ENCODE data around the gene USP14.

Gene USP14

DNA sequence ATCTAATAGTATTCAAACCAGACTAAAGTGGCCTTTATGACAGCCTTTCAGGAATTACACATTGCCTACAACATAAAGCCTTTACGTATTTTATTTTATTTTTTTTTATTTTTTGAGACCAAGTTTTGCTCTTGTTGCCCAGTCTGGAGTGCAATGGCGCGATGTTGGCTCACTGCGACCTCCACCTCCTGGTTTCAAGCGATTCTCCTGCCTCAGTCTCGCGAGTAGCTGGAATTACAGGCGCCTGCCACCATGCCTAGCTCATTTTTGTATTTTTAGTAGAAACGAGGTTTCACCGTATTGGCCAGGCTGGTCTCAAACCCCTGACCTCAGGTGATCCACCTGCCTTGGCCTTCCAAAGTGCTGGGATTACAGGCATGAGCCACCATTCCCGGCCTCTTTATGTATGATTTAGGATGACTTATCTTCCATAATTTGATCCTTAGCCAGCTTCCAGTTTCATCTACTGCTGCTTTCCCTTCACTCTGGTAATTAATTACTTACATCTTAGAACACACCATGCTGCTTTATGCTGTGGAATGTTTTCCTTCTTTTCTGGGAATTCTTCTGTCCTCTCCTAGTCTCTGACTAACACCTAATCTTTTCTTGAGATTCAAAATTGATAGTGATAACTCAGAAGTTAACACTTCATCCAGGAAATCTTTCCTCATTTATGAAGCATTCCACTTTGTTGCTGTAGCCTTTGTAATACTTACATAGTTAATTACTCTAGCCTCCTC is 2.6 kb downstream of the USP14 start:
- no peak for DNase-seq

DNA sequence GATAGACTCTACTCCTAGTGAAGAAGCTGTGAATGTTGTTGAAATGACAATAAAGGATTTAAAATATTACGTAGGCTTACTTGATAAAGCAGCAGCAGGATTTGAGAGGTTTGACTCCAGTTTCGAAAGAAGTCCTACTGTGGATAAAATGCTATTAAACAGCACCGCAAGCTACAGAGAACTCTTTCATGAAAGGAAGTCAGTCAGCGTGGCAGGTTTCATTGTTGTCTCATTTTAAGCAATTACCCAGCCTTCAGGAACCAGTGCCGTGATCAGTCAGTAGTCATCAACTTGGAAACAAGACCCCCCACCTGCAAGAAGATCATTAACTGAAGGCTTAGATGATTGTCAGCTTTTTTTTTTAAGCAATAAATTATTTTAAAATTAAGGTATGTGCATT is 14.0 kb downstream of the USP14 start:
- no peak for DNase-seq

DNA sequence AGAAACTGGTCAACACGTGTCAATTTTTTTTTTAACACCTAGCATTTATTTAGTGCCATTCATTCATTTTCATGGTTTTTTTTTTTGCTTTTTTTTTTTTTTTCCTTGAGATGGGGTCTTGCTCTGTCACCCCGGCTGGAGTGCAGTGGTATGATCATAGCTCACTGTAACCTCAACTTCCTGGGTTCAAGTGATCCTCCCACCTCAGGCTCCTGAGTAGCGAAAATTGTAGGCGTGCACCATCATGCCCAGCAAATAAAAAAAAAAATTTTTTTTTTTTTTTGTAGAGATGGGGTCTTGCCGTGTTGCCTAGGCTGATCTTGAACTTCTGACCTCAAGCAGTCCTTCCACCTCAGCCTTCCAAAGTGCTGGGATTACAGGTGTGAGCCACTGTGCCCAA is 21.1 kb downstream of the USP14 start:
- no peak for DNase-seq

DNA sequence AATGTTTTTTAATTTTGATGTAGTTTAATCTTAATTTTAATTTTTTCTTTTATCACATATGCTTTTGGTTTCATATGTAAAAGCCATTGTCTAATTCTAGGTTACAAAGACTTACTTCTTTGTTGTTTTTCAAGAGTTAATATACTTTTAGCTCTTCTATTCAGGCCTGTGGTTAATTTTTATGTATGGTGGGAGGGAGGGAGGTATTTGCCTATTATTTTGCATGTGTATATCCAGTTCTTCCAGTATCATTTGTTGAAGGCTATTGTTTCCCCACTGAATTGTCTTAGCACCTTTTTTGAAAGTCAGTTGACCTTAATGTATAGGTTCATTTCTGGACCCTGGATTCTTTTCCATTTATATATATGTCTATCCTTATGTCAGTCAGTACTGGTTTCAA is 23.4 kb downstream of the USP14 start:
- DNase-seq, result no peak

DNA sequence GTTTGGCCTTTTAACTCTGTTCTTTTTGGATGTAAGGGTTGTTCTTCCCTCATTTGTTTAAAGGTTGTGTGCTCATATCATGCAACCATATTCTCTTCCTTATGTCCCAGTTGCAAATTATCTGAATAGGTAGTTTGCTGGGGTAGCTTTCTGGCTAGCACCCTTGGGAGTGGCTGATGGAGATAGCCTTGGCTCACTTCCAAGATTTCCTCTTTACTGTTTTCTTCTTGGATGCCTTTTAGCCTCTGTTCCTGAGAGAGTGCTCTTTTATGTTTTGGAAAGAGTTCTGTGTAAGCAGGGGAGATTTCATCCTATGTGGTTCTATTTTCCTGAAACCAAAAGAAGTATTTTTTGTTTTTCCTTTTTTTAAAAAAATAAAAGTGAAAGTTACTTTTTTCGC is 25.4 kb downstream of the USP14 start:
- DNase-seq, result peak; percentile 52

DNA sequence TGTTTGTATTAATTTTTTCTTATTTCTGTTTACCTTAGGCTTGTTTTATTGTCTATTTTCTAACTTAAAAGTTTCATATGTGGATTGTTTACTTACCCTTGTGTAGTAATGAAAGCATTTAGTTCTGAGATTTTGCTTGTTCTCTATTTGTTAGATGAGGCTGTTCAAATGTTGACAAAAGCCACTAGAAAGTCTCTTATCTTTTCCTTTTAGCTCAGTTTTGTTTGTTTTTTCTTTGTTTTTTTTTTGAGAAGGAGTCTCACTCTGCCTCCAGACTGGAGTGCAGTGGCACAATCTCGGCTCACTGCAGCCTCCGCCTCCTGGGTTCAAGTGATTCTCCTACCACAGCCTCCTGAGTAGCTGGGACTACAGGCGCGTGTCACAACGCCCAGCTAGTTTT is 30.9 kb downstream of the USP14 start:
- no peak for DNase-seq

DNA sequence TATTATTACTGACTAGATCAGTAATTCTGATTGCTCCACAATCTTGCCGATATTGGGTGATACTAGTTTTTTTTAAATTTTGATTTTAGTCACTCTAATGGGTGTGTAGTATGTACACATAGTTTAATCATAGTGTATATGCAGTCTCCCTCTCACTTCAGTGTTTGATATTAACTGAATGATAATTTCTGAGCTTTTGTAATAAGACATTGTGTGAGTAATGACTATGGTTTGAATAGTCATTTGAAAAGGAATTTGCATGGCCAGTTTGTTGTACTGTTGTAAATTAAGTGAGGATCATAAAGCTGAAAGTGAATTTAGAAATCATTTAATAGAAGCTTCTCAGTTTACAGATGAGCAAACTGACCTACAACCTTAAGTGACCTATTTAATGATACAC is 33.4 kb downstream of the USP14 start:
- DNase-seq, result no peak

DNA sequence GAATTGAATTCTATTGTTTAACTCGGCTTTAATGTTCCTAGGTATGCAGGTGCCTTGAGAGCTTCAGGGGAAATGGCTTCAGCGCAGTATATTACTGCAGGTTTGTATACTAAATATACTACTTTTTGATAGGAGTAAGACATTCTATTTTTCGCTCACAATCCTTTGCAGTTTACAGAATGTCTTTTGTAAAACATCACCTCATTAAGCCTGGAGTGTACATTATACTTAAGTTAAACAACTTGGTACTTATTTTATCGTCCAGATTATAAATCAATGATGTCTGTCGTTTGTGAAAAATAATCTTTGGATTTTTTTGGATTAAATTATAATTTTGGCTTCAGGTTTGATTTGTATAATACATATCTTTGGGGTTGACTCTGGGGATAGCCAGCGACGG is 34.4 kb downstream of the USP14 start:
- DNase-seq, result no peak

DNA sequence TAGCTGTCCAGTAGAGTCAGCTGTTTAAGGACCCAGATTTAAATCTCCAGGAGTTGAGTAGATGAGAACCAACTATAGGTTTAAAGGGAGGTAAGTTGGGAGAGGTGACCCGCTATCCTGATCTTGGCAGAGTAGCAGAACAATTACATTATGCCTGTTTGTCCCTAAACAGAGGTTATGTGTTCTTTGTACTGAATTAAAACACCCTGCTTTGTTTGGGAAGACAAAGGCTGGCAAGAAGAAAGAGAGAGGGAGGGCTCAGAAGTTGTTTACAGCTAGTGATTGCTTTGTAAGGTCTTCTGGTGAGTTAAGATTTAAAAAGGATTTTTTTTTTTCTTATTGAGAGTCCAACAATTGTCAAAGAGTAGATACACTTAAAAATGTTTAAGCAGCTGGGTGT is 37.3 kb downstream of the USP14 start:
- no peak for DNase-seq

DNA sequence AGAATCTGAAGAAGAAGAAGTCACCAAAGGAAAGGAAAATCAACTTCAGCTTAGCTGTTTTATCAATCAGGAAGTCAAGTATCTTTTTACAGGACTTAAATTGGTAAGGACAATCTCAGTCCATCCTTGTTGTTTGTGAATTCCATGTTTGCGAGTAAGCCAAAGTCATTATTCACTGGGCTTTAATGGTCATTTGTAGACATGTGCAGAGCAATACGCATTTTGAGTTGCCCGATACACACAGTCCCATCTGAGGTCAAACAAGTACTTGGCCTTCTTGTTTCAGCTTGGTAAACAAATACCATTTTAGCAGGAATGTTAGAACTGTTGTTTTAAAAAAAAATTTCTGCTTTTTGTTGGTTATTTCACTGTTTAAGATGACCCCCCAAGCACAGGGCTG is 40.9 kb downstream of the USP14 start:
- DNase-seq, result no peak

DNA sequence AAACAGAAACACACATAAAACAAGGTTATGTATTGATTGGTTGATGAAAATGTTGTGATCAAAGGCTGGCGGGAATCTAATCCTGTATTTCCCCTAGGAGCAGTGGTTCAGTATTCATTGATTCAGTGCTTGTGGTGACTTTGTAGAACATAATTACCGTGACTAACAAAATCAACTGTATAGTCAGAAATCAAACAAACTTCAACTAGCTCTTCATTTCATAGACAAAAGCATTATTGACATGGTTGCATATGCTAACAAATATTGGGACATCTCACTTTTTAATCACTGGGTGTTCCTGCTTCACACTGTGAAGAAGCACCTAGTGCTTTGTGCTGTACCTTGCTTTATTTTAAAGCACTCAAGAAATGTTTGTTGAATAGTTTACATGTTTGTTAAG is 41.4 kb downstream of the USP14 start:
- no peak for DNase-seq

DNA sequence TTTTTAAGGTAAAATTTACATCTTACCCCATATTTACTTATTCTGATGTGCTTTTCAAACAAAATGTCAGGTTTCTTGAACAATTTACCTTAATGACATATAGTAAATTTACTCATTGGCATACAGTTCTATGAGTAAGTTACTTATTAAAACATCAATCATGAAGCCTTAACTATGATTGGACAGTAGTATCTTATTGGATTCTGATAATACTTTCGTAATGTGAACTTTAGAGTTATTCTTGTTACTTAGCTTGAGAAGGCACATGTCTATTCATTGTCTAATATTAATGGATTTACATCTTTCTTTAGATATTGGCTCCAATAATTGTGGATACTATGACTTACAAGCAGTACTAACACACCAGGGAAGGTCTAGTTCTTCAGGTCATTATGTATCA is 51.7 kb downstream of the USP14 start:
- DNase-seq, result no peak

DNA sequence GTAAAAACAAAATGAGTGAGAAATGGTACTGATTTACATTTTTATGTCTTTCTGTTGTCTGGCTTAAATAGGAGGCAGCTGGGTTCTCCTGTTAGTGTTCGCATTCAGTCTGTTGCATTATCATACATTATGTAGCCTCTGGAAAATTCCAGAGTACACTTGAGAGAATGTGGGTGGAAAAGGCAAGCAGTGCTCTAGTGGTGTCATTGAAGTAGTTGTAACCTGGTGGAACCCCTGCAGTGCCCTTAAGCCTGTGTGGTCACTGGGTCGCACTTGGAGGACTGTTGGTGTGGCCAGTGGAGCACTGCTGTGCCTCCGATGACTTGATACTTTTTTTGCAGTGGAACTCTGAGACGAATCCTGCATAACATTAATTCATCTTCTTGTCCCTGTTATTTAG is 52.4 kb downstream of the USP14 start:
- no peak for DNase-seq

DNA sequence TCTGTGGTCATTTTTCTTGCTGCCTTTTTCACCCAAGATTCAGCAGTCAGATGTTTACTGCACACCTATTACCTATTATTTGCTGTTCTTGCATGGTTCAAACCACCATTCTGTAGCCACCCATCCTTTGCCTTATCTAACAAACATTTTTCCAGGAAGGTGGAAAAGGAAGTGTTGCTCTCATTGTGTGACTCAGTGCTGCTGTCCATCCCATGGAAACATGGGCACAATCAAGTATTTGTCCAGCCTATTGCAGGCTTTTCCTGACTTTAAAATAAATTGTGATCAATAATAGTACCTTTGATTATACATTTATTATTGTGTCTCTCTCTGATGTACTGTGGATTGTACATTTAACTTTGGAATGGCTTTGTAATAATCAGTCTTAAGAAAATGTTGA is 53.2 kb downstream of the USP14 start:
- no peak for DNase-seq

DNA sequence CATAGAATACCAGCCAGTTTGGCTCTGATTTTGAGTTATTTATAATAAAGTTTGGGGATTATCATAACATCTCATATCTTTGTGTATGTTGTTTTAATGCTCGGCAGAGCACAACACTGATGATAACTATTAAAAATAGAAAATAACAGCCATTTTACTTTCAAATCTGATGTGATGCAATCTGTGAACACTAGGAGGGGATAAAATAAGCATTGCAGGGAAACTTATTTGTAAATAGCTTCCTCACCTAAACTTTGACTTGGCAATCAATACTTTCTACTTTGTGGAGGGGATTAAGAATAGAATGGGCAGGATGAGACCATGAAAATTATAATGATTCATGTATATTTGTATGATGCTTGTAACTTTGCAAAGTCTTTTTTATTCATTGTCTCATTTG is 54.4 kb downstream of the USP14 start:
- DNase-seq, result no peak

DNA sequence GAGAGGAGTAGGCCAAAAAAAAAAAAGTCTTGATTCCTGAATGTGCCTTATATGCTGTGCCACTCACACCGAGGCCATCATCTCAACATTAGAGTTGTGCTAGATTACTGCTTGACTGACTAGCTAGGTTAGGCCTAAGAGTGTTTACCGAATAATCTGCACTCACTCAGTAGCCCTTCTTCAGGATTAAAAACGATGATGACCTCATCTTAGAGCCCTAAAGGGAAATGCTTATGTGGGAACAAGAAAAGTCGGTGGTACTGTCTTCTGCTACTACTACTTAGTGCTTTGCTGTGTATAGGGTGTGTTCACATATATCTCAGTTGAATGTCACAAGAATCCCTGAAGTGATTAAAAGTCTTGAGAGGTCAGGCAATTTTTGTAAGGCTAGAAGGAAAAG is 55.1 kb downstream of the USP14 start:
- no peak for DNase-seq

DNA sequence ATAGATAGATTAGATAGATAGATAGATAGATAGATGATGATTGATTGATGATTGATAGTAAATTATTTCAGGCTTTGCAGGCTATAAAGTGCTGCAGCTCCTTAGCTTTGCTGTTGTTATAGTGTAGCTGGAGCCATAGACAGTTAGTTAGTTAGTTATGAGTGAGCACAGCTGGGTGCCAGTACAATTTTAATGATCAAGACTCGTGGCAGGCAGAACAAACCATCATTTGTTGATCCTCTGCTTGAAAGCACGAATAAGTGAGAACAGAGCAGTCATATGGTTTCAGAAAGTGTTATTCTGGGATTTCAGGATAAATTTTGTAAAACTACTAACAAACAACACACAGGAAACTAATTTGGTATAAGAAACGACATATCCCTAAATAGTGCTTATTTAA is 55.6 kb downstream of the USP14 start:
- DNase-seq, result no peak

DNA sequence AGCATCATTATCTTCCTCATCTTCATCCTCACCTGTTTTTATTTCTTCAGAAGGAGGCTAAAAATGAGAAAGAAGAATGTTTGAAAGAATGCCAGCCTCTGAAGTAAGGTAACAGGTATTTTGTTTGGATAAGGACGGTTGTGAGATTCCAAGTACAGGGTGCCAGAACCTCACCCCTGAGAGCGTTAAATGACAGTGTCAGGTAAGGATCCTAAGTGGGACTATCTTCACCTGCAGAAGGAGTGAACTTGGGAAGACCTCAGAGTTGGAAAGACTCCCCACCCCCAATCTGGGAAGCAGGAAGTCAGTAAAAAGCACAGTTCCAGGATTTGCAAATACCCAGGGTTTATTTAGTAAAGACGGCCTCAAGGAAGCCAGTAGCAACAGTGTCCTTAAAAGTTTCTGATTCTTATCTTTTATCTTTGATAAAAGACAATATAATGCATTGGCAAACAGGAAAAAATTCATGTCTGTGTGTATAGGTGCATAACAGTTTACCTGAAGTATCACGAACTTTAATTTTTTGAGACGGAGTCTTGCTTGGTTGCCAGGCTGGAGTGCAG is 57.2 kb downstream of the USP14 start:
- no peak for DNase-seq

DNA sequence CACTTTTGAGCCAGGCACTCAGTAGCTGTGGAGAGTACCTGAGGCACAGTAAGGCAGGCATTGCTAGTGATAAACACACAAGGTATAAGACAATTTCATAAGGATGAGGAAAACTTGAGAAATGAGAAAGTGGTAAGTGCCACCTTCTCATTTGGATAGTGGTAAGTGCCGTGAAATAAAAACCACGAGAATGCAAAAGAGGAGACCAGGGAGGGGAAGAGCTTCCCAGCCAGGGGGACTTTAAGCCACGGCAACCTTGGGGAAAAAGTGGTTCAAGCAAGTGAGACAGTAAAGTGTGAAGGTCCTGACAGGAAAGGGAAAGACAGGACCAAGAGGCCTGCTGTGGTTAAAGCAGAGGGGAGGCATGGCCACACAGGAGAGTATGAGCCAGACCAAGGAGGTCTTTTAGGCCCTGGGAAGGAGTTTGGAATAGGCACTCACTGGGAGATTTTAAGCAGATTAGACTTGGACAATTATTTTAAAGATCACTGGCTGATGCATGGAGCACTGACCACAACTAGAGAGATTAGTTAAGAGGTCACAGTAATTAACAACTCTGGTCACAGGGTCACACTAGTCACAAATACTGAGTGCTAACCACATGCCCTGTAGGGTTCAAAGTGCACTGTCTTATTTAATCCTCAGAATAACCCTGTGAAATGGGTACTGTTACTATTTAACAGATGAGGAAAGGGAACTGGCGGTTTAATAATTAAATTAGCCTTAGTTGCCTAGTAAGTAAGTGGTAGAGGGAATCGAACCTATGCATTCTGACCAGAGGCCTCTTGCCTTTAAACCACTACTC is 59.4 kb downstream of the USP14 start:
- no peak for DNase-seq

DNA sequence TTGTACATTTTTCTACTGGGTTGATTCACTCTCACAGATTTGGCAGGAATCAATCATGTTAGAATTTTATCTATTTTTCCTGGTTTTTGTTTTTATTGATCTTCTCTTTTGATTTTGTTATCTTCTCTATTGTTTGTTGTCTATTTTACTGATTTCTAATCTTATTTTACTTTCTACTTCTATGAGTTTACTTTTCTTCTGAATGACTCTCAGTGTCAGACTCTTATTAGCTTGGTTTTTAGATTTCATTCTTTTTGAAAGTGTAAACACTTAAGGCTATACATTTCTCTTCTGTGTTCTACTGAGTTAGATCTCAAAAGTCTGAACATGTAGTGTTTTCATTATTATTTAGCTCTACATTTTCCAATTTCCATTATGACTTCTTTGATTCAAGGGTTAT is 62.4 kb downstream of the USP14 start:
- DNase-seq, result no peak

DNA sequence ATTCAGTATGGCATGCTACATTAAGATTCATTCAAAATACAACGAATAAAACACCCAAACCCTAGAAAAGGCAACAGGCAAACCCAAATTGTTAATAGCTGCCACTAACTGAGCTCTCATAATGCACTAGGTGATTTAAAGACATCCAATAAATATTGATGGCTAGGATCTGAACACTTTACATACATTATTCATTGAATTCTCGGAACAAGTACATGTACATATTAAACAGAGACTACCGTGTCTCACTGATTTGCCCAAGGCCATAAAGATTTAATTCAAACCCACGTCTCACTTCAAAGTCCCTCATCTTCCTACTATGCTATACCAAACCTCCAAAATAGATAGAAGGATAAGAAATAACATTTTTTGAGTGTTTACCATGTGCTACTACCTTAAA is 67.4 kb downstream of the USP14 start:
- no peak for DNase-seq

DNA sequence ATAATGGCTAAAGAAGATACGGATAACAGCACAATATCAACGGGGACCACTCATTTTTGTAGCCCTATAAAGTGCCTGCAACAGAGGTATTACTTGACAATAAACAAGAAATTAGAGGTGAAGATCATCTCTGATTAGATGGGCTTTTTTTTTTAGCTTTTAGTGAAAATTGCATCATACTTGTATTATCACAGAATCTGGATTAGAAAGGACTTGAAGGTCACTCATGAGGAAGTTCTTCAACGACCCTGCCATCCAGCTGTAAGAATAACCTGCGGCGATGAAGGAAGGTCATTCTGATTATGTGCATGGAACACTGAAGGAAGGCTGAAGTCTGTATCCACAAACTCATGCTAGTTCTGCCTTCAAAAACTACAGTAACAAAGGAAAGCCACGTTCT is 69.0 kb downstream of the USP14 start:
- no peak for DNase-seq

DNA sequence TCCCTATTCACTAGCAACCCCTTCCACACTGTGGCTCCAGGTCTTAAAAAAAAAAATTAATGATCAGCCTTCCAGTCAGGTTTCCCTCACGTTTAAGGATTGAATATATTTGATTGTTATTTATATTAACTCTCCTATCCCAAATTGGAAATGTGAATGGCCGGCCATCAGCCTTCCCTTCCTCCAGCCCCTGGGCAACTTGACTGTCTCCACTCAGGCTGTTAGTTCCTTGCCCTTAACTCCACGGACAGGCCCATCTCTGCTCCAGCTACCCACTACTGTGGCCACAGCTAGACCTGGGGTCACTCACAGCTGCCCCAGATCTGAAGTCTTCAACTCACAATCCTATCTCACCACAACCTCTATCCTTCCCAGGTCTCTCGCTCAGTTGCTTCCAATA is 69.5 kb downstream of the USP14 start:
- no peak for DNase-seq

DNA sequence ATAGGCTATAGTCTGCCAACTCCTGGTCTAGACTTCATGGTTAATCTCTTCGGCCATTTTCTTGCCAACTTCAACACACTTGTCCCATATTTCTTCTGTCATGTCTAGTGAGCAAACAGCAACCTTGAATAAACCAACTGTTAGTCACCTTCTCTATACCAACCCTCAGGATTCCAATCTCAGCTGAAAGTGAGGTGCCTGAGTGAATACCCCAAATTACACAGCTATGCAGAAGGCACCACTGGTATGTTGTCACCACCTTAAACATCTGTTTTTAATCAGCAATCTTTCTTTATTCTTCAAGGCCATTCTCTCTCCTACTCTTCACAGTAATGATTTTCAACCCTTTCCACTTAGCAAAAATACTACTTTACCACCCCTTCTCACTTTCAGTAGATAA is 70.2 kb downstream of the USP14 start:
- no peak for DNase-seq

DNA sequence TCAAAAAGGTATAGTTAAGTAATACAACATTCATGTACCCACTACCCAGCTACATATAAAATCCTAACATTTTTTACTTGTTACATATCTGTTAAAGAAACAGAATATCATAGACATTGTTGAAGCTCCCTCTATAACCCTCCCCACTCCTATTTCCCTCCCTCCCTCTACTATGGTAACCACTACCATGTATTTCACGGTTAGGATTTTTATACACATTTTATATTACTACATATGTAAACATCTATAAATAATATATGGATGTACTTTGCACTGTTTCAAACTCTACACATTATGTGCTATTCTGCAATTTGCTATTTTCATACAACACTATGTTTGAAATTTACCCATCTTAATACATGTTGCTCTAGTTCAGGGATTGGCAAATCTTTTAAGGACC is 73.2 kb downstream of the USP14 start:
- DNase-seq, result no peak

Measured in NCI-H1436 (cell line).